GM12872 (cell line): ENCODE measurements around the gene CENPA.

Experiments
- TF ChIP-seq, protein P1 (sequence below): IDR thresholded peaks from 3 replicates; pipeline ENCODE4 v1.5.1; 2011; ENCODE audit warnings: low read depth, mild to moderate bottlenecking, low read length, moderate library complexity; ENCODE audit not compliant: insufficient read depth

CENPA gene

GRCh38 chr2:26756337-26756736 lies 29.5 kb upstream of the CENPA start:
- TF ChIP-seq, protein P1, sequence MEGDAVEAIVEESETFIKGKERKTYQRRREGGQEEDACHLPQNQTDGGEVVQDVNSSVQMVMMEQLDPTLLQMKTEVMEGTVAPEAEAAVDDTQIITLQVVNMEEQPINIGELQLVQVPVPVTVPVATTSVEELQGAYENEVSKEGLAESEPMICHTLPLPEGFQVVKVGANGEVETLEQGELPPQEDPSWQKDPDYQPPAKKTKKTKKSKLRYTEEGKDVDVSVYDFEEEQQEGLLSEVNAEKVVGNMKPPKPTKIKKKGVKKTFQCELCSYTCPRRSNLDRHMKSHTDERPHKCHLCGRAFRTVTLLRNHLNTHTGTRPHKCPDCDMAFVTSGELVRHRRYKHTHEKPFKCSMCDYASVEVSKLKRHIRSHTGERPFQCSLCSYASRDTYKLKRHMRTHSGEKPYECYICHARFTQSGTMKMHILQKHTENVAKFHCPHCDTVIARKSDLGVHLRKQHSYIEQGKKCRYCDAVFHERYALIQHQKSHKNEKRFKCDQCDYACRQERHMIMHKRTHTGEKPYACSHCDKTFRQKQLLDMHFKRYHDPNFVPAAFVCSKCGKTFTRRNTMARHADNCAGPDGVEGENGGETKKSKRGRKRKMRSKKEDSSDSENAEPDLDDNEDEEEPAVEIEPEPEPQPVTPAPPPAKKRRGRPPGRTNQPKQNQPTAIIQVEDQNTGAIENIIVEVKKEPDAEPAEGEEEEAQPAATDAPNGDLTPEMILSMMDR: no peak

DNA sequence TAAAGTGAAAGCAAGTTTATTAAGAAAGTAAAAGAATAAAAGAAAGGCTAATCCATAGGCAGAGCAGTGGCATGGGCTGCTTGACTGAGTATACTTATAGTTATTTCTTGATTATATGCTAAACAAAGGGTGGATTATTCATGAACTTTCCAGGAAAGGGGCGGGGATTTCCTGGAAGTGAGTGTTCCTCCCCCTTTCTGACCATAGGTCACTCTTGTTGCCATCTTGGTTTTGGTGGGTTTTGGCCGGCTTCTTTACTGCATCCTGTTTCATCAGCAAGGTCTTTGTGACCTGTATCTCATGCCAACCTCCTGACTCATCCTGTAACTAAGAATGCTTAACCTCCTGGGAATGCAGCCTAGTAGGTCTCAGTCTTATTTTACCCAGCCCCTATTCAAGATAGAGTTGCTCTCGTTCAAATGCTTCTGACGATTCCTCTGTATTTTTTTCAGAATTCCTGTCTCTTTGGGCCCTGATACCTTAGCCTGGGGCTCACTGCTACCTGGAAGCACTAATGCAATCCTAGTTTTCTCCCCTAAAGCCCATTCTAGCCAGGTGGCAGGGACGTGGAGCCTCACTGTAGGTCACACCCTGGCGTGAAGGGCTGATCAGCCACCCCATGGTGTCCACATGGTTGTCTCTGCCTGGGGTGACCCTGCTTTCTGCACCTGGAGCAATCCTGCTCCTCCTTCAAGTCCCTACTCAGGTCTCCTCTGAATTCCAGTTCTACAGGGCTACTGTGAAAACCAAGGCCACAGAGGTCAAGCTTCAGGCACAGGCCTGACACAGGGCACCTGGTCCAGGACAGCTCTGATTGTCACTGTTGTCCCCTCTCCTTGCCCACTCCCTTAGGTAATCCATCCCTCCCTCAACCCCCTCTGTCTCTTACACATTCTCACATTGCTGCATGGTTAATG lies 27.7 kb upstream of the CENPA start:
- TF ChIP-seq, protein P1: no peak

DNA sequence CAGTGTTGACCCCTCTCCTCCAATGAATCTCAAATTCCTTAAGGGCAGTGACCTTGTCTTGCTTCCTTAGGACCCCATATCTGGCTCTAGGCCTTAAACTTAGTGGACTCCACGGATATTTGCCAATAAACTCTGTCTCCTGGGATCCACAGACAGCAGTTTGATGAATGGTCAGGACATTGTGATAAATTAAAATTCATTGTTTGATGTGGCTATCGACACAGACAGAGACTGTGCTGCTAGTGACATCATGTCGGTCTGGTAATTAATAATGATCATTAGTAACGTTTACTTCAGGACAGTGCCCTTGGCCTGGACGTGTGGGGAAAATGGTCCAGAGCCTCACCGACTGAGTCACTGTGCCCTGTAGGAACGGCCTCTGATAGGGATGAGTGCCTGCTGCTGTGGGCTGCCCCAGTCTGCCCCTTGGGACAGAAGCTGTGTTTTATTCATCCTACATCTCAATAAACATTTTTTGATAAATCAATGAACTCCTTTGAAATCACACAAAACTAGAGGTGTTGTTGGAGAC lies 27.0 kb upstream of the CENPA start:
- TF ChIP-seq, protein P1: no peak

GRCh38 chr2:26759845-26760244 lies 26.0 kb upstream of the CENPA start:
- TF ChIP-seq, protein P1: no peak

DNA sequence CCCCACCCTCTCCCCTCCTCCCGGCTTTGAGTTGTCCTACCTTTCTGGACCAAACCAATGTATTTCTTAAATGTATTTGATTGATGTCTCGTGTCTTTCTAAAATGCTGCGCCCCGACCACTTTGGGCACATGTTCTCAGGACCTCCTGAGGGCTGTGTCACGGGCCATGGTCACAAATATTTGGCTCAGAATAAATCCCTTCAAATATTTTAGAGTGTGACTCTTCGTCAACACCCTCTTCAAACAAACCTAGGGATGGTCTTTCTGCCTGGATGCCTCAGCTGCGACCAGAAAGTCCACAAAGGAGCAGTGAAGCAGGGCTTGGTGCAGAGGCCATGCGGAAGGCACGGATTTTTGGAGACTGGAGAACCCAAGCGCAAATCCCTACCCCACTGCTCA lies 22.8 kb upstream of the CENPA start:
- TF ChIP-seq, protein P1: no peak

DNA sequence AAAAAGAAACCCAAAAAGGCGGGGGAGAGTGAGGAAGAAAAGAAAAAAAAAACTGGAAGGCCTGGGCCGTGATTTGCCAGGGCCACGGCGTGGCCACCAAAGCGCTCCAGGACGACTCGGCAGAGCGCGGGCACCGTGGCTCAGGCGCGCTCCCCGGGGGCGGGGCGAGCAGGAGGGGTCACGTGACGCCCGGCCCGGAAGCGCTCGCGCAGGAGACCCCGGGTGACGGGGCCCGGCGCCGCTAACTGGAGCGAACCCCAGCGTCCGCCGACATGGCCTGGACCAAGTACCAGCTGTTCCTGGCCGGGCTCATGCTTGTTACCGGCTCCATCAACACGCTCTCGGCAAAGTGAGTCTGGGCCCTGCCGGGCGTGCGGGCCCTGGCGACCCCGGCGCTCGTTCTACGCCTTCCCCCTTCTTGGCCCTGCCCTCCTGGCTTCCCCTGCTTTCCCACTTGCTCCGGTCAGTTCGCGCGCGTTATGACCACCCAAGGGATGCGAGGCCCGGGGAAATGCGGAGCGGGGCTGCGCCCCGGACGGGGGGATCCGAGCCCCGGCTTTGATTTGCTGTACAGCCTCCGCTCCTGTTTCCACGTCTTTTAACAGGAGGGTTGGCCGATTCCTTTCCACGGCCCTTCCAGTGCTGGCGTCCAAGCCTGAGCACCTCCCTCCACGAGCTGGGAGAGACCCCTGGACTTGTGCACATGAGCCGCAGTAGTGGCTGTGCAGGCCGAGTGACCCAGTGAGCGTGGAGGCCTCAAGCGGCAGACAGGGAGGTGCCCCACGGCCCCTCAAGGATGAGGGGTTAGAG lies 21.6 kb upstream of the CENPA start, which contains the start of gene SLC35F6:
Gene SLC35F6 (plus strand): TSS at position 207 of the 810 bp plus-strand sequence. CDS start 66 bp downstream, at position 273.
- TF ChIP-seq, protein P1: no peak

- TF ChIP-seq, protein P1: no peak
Measured at GRCh38 chr2:26764906-26765305, 20.9 kb upstream of the CENPA start.
